Immature natural killer cell (primary cell): ENCODE measurements around the gene KCNMA1. TPM values are rescaled to one million over a fixed set of nuclear protein-coding genes. Genes with fewer than 3 reads are reported as not detected.
A peak's percentile ranks its signal among the peaks of the same experiment; 100 is the strongest.
"Not testable (repeated sequence)": the region's sequence is repeated elsewhere in the genome, so short reads cannot be mapped to it uniquely, and the experiment has no call there.

ENCODE experiments used
- DNase-seq, 3 donors: peaks; one replicate each; pipeline ENCODE4 v3.0.0; 2022; ENCODE audit warnings: mixed read lengths in 1 of 3
- H3K27ac Mint-ChIP-seq, 6 donors: one replicate each; pipeline ENCODE4 v1.8.0; 2020; ENCODE audit warnings: mixed read lengths in 6 of 6, mild to moderate bottlenecking in 5 of 6, inconsistent platforms in 4 of 6, moderate library complexity in 3 of 6
- H3K27me3 Mint-ChIP-seq, 3 donors: one replicate each; pipeline ENCODE4 v1.8.0; 2020 to 2021; ENCODE audit warnings: low read depth in 3 of 3, mild to moderate bottlenecking in 3 of 3, mixed read lengths in 3 of 3, moderate library complexity in 3 of 3, inconsistent platforms in 1 of 3
- H3K36me3 Mint-ChIP-seq, 3 donors: one replicate each; pipeline ENCODE4 v1.8.0; 2020; ENCODE audit warnings: mixed read lengths in 3 of 3, inconsistent platforms in 2 of 3, mild to moderate bottlenecking in 2 of 3
- H3K4me1 Mint-ChIP-seq, 2 donors: one replicate each; pipeline ENCODE4 v1.8.0; 2020; ENCODE audit warnings: inconsistent platforms in 2 of 2, mild to moderate bottlenecking in 2 of 2, mixed read lengths in 2 of 2, moderate library complexity in 1 of 2
- H3K4me3 Mint-ChIP-seq, 5 donors: one replicate each; pipeline ENCODE4 v1.8.0; 2020; ENCODE audit warnings: mild to moderate bottlenecking in 5 of 5, mixed read lengths in 5 of 5, inconsistent platforms in 3 of 5, moderate library complexity in 3 of 5
- H3K9me3 Mint-ChIP-seq, 6 donors: one replicate each; pipeline ENCODE4 v1.8.0; 2020; ENCODE audit warnings: mild to moderate bottlenecking in 6 of 6, mixed read lengths in 6 of 6, inconsistent platforms in 4 of 6, moderate library complexity in 3 of 6
- polyA plus RNA-seq, 3 donors: library from polyadenylated mRNA; unstranded; fragments of 300-500 nt; fragmentation: Illumina TruSeq; gene quantifications; one replicate each; pipeline ENCODE4 v1.2.3, GENCODE V29; 2021

The KCNMA1 gene
- polyA plus RNA-seq, 3 donors from 2014 or later: not detected

GRCh38 chr10:77673101-77673500 is 35.5 kb upstream of the KCNMA1 start:
- H3K9me3 Mint-ChIP-seq: no peaks in the 10 kb centered on the region
- H3K36me3 Mint-ChIP-seq: no peaks in the 10 kb centered on the region
- peak overlapping the region in 1 of 6 donors; percentile 37 for H3K27ac Mint-ChIP-seq
- H3K4me1 Mint-ChIP-seq: peaks cover 12 to 14% of the 10 kb centered on the region in 2 donors
- H3K27me3 Mint-ChIP-seq: peaks cover 3 to 14% (median 8%) of the 10 kb centered on the region in 3 donors
- no peak overlapping the region for H3K4me3 Mint-ChIP-seq
- no peak for DNase-seq

- no peak for DNase-seq
- Mint-ChIP-seq H3K4me1 (peaks cover 12 to 14% of the 10 kb centered on the region in 2 donors), H3K36me3 (no peaks in the 10 kb centered on the region), H3K27ac (peak overlapping the region in 1 of 6 donors; percentile 58), H3K27me3 (peaks cover 3 to 14% (median 12%) of the 10 kb centered on the region in 3 donors), H3K9me3 (no peaks in the 10 kb centered on the region), H3K4me3 (no peak overlapping the region)
These were observed 34.1 kb upstream of the KCNMA1 start for GRCh38 chr10:77671594-77672252.

- H3K27ac Mint-ChIP-seq: no peak overlapping the region
- no peak overlapping the region for H3K4me3 Mint-ChIP-seq
- no peak for DNase-seq
- H3K27me3 Mint-ChIP-seq: peaks cover 3 to 14% (median 12%) of the 10 kb centered on the region in 3 donors
- no peaks in the 10 kb centered on the region for H3K36me3 Mint-ChIP-seq
- H3K4me1 Mint-ChIP-seq: peaks cover 12 to 14% of the 10 kb centered on the region in 2 donors
- H3K9me3 Mint-ChIP-seq: no peaks in the 10 kb centered on the region
These were observed 33.3 kb upstream of the KCNMA1 start for GRCh38 chr10:77670817-77671443.

- peaks cover 3 to 14% (median 12%) of the 10 kb centered on the region in 3 donors for H3K27me3 Mint-ChIP-seq
These were observed 32.3 kb upstream of the KCNMA1 start for GRCh38 chr10:77669892-77670291.

GRCh38 chr10:77667426-77668324 is 30.1 kb upstream of the KCNMA1 start:
- no peak overlapping the region for H3K4me3 Mint-ChIP-seq
- DNase-seq: no peak
- H3K27me3 Mint-ChIP-seq: peaks cover 3 to 14% (median 12%) of the 10 kb centered on the region in 3 donors
- H3K4me1 Mint-ChIP-seq: no peaks in the 10 kb centered on the region
- H3K36me3 Mint-ChIP-seq: no peaks in the 10 kb centered on the region
- H3K9me3 Mint-ChIP-seq: no peaks in the 10 kb centered on the region
- no peak overlapping the region for H3K27ac Mint-ChIP-seq

More at GRCh38 chr10:77669892-77670291, 32.3 kb upstream of the KCNMA1 start:
- Mint-ChIP-seq H3K9me3 (no peaks in the 10 kb centered on the region), H3K4me1 (peaks cover 12 to 14% of the 10 kb centered on the region in 2 donors), H3K4me3 (no peak overlapping the region), H3K36me3 (no peaks in the 10 kb centered on the region), H3K27ac (no peak overlapping the region)
- no peak for DNase-seq

- no peak for DNase-seq
- H3K36me3 Mint-ChIP-seq: no peaks in the 10 kb centered on the region
- no peak overlapping the region for H3K27ac Mint-ChIP-seq
- no peak overlapping the region for H3K4me3 Mint-ChIP-seq
- H3K4me1 Mint-ChIP-seq: no peaks in the 10 kb centered on the region
- H3K9me3 Mint-ChIP-seq: no peaks in the 10 kb centered on the region
- peaks cover 3 to 14% (median 12%) of the 10 kb centered on the region in 3 donors for H3K27me3 Mint-ChIP-seq
These were observed 29.2 kb upstream of the KCNMA1 start for GRCh38 chr10:77666821-77667220.

GRCh38 chr10:77664696-77665095 is 27.1 kb upstream of the KCNMA1 start:
- Mint-ChIP-seq H3K9me3 (no peaks in the 10 kb centered on the region), H3K27me3 (peaks cover 2 to 14% (median 7%) of the 10 kb centered on the region in 3 donors), H3K36me3 (no peaks in the 10 kb centered on the region), H3K27ac (no peak overlapping the region), H3K4me1 (no peaks in the 10 kb centered on the region), H3K4me3 (no peak overlapping the region)
- DNase-seq: no peak

- peaks cover 2 to 13% (median 10%) of the 10 kb centered on the region in 3 donors for H3K27me3 Mint-ChIP-seq
- H3K27ac Mint-ChIP-seq: no peak overlapping the region
These were observed 26.4 kb upstream of the KCNMA1 start for GRCh38 chr10:77664008-77664407.

GRCh38 chr10:77661674-77662073 is 24.1 kb upstream of the KCNMA1 start:
- H3K27me3 Mint-ChIP-seq: peaks cover 2 to 10% (median 2%) of the 10 kb centered on the region in 3 donors
- no peak overlapping the region for H3K27ac Mint-ChIP-seq
- H3K4me3 Mint-ChIP-seq: no peak overlapping the region
- peaks cover 0 to 6% (median 0%) of the 10 kb centered on the region in 6 donors for H3K9me3 Mint-ChIP-seq
- no peaks in the 10 kb centered on the region for H3K36me3 Mint-ChIP-seq
- DNase-seq: no peak
- no peaks in the 10 kb centered on the region for H3K4me1 Mint-ChIP-seq

More at GRCh38 chr10:77664008-77664407, 26.4 kb upstream of the KCNMA1 start:
- Mint-ChIP-seq H3K36me3 (no peaks in the 10 kb centered on the region), H3K4me1 (no peaks in the 10 kb centered on the region), H3K9me3 (peaks cover 0 to 3% (median 0%) of the 10 kb centered on the region in 6 donors), H3K4me3 (no peak overlapping the region)
- DNase-seq: no peak

- no peak for DNase-seq
- H3K27ac Mint-ChIP-seq: no peak overlapping the region
- no peaks in the 10 kb centered on the region for H3K4me1 Mint-ChIP-seq
- peaks cover 0 to 6% (median 0%) of the 10 kb centered on the region in 6 donors for H3K9me3 Mint-ChIP-seq
- H3K36me3 Mint-ChIP-seq: no peaks in the 10 kb centered on the region
- H3K27me3 Mint-ChIP-seq: peaks cover 2 to 8% (median 2%) of the 10 kb centered on the region in 3 donors
- H3K4me3 Mint-ChIP-seq: no peak overlapping the region
These were observed 23.5 kb upstream of the KCNMA1 start for GRCh38 chr10:77661100-77661499.

- H3K27ac Mint-ChIP-seq, DNase-seq, H3K4me1 Mint-ChIP-seq, H3K4me3 Mint-ChIP-seq, H3K27me3 Mint-ChIP-seq, H3K9me3 Mint-ChIP-seq, H3K36me3 Mint-ChIP-seq: not testable (repeated sequence)
These were observed 21.6 kb upstream of the KCNMA1 start for GRCh38 chr10:77659046-77659670.

- no peaks in the 10 kb centered on the region for H3K4me1 Mint-ChIP-seq
- no peak for DNase-seq
- no peaks in the 10 kb centered on the region for H3K36me3 Mint-ChIP-seq
- H3K9me3 Mint-ChIP-seq: peaks cover 0 to 10% (median 5%) of the 10 kb centered on the region in 6 donors
- H3K4me3 Mint-ChIP-seq: no peak overlapping the region
- peaks cover 5 to 10% (median 9%) of the 10 kb centered on the region in 3 donors for H3K27me3 Mint-ChIP-seq
- H3K27ac Mint-ChIP-seq: no peak overlapping the region
These were observed 15.6 kb upstream of the KCNMA1 start for GRCh38 chr10:77653210-77653609.
